Superior temporal gyrus (tissue), 1 donor: ENCODE data around the gene PDLIM1.
"Not testable (repeated sequence)": the region's sequence is repeated elsewhere in the genome, so short reads cannot be mapped to it uniquely, and the experiment has no call there.

Experiments
- DNase-seq: peaks from one replicate; pipeline ENCODE4 v3.0.0-alpha.2; 2016; ENCODE audit errors: extremely low spot score

The PDLIM1 gene

DNA sequence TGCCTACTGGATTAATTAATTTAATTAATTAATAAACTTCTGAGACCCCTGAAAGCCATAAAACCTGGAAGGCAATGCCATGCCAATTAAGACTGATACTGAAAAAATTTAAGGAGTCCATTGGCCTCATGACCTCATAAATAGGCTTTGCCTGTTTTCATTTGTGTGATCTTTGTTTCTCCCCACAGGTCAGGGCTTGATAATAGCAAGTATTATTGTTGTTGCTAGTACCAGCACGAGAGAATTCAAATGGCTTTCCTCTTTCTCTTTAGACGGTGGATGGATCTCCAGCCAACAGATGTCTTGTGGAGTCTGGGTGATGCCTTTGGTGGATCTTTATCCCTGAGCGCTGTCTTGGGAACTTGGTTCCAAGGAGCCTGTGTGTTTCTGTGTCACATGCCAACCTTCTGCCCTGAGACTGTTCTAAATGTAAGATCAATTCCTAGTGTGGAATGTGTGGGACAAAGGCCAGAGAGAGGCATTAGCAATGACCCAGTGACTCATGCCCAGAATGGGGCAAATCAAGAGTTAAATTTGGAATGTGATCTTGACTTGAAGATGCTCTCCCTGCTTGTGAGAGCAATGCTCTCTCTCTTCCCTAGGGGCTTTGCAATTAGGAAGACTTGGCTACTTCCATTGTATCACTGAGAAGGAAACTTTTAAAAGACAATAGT, 79.1 kb downstream of the PDLIM1 start:
- no peak for DNase-seq

DNA sequence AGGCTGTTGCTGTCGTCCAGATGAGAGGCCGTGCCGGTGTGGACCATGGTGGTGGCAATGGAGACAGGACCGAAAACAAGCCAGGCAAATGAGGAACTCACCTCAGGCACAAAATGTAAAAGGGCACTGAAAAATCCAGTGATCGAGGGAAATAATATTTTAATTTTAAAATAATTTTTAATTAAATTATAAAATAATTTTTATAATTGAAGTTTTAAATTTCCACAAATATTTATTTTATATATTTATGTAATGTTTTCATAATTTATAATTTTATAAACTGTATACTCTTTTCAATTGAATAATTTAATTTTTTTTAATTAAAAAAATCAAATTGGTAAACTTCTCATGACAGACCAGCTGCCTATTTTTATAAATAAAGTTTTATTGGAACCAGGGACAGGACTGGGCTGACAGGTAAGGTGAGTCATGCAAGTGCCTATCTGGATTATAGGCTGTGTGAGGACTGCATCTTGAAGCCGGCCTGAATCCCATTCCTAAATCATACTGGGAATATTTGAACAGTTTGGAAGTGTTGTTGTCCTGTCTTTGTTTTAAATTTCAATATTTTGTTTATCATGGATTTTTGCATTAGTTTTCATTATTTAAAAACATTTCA, 81.2 kb downstream of the PDLIM1 start:
- no peak for DNase-seq

DNA sequence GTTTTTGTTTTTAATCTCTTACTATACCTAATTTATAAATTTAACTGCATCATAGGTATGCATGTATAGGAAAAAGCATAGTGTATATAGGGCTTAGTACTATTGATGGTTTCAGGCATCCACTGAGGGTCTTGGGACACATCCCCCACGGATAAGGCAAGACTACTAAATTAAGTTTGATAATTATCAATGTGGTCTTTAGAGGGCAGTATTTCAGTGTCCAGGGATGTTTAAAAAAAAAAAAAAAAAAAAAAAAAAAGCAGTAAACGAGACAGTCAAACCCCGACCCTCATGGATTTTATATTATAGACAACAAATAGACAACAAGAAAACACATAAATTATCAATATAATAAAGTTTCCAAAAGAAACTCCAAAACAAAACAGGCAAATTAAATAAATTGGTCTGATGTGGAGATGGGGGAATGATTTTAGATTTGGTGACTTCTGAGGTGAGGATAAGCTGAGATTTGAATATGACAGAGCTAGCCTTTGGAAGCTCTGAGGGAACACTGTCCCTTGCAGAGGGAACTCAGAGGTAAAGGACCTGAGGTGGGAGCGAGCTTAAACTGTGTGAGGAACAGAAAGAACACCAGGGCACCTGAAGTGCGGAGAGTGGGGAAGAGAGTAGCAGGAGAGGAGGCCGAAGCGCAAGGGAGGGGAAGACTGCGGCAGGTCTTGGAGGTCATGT, 82.0 kb downstream of the PDLIM1 start:
- no peak for DNase-seq

DNA sequence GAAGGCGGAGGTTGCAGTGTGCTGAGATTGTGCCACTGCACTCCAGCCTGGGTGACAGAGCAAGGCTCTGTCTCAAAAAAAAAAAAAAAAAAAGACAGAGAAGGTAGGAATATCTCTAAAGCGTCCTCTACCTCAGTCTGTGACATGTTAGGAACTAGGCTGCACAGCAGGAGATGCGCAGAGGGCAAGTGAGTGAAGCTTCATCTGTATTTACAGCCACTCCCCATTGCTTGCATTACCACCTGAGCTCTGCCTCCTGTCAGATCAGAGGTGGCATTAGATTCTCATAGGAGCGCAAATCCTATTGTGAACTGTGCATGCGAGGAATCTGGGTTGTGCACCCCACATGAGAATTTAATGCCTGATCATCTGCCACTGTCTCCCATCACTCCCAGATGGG, 87.9 kb downstream of the PDLIM1 start:
- DNase-seq: not testable (repeated sequence)

DNA sequence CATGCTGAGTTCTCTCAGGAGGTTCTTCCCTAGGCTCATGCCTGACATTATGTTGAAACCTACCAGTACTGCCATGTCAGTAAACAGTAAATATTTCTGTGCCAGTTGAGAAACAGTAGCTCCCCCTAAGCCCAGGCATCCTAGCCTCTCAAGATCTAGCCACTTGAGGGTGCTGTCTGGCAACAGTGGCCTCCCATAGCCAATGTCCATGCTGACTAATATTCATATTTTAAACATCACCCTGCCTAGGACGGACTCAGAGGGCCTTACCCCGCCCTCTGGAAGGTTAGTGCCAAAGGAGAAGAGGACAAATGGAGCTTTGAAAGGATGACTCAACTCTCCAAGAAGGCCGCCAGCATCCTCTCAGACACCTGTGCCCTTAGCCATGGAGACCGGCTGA, 89.1 kb downstream of the PDLIM1 start:
- no peak for DNase-seq

DNA sequence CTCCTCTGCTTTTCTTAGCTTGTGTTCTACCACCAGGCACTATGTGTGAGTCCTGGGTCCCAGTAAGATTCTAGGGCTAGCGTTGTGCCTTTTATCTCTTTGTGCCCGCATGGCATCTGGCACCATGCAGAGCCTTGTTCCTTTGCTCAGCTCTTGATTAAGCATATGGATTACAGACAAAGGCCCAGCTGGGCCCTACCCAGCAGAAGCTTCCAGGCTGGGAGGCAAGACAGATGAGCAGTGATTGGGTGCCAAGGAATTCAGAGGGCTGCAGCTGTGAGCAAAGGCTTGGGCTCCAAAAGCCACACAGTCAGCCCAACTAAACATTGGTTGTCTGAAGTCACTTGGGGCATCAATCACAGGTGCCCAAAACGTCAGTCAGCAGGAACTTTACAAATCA, 94.8 kb downstream of the PDLIM1 start:
- peak; percentile 45 for DNase-seq

DNA sequence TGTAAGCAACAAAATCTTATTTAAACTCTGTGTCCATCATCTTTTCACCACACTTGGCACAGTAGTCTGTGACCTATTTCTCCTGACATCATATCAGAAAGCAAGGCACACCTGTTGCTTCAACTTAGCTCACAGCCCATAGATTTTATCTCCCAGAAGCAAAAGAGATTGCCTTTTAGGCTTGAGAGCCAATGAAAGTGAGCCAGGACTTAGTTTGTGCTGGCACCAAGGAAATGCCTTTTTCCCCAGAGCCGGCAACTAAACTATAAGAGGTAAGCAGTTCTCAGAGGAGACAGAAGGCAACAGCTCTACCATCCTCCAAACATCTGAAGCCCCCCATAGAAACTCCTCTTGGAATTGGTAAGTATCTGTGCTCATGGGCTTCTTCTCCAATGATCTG, 96.9 kb downstream of the PDLIM1 start, which contains the start of gene ACSM6:
Gene ACSM6, plus strand, starts transcription at position 295 of the 400 bp plus-strand sequence. CDS start 248 bp downstream, outside the sequence.
- no peak for DNase-seq

DNA sequence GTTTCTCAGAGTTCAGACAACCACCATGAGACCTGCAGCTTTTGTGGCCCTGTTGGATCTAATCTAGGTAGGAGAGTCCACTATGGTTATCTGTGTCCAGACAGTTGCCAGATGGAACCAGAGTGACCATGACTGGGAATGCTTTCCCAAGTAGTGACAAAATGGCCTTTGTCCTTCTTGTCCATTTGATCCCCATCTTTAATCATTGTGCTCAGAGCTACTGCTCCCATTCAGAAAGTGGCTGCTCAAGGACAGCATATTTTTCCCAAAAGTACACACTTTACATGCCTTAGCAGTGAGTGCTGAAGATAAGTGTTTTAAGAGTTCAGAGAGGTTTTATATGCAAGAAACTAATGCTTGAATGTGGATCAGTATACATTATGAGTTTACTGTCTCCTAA, 102.2 kb downstream of the PDLIM1 start:
- no peak for DNase-seq

DNA sequence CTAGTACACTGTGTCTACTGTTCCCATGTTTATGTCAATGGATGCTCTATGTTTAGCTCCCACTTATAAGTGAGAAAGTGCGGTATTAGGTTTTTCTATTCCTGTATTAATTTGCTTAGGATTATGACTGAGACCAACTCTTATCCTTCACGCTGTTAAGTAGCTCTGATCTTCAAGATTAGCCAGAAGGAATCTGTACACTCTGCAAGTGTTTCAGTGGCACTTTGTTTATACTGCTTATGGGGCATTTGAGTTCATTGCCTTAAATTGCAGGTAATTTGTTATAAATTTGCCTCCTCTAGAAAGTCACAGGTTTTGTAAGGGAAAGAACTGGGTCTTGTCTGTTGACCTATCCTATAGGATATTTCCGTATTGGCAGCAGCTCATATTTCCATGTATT, 103.2 kb downstream of the PDLIM1 start:
- DNase-seq: no peak
